DND-41 (cell line): ENCODE results near the gene CFAP45.
"Not testable (repeated sequence)": the region's sequence is repeated elsewhere in the genome, so short reads cannot be mapped to it uniquely, and the experiment has no call there.

Source experiments
- ATAC-seq: fragments of 200-7000 bp; cut with Tn5 transposase; 3 replicates; pipeline ENCODE4 v1.9.1; 2021; ENCODE audit warnings: low read depth; ENCODE audit not compliant: insufficient read depth
- DNase-seq: peaks from one replicate; pipeline ENCODE4 v3.0.0-alpha.2; 2020
- H2AFZ ChIP-seq: 2 replicates; pipeline ENCODE4 v1.6.0; 2012; ENCODE audit warnings: low read depth, low read length
- H3K27ac ChIP-seq: 2 replicates; pipeline ENCODE4 v1.5.1; 2012; ENCODE audit warnings: low read length, inconsistent platforms
- H3K27me3 ChIP-seq: fragments of 200-600 bp; sonication (generic); 2 replicates; pipeline ENCODE4 v1.6.0; 2012; ENCODE audit warnings: low read length, mild to moderate bottlenecking, inconsistent platforms; ENCODE audit not compliant: insufficient read depth, poor library complexity
- H3K36me3 ChIP-seq: 2 replicates; pipeline ENCODE4 v1.5.1; 2012; ENCODE audit warnings: low read length, inconsistent platforms; ENCODE audit not compliant: insufficient read depth
- H3K4me1 ChIP-seq: 2 replicates; pipeline ENCODE4 v1.5.1; 2012; ENCODE audit warnings: mild to moderate bottlenecking, low read length; ENCODE audit not compliant: insufficient read depth
- H3K4me2 ChIP-seq: 2 replicates; pipeline ENCODE4 v1.6.0; 2012; ENCODE audit warnings: mild to moderate bottlenecking, moderate library complexity, low read length, inconsistent platforms; ENCODE audit not compliant: insufficient read depth
- H3K4me3 ChIP-seq, 2 experiments: fragments of 200-600 bp in 1 of 2; shearing (Covaris generic) in 1 of 2; 2 replicates each; pipeline ENCODE4 v1.5.1; 2012 to 2016; ENCODE audit warnings: inconsistent platforms in 2 of 2, low read length in 2 of 2, mild to moderate bottlenecking in 2 of 2, low read depth in 1 of 2, moderate library complexity in 1 of 2
- H3K79me2 ChIP-seq: 2 replicates; pipeline ENCODE4 v1.6.0; 2012; ENCODE audit warnings: low read length, inconsistent platforms; ENCODE audit not compliant: insufficient read depth
- H3K9ac ChIP-seq: 2 replicates; pipeline ENCODE4 v1.6.0; 2012; ENCODE audit warnings: low read depth, mild to moderate bottlenecking, inconsistent platforms, low read length, moderate library complexity
- H3K9me3 ChIP-seq: 2 replicates; pipeline ENCODE4 v1.5.1; 2012; ENCODE audit warnings: low read length, moderate library complexity, mild to moderate bottlenecking, inconsistent platforms; ENCODE audit not compliant: insufficient read depth, severe bottlenecking
- H4K20me1 ChIP-seq: 2 replicates; pipeline ENCODE4 v1.6.0; 2012; ENCODE audit warnings: low read length; ENCODE audit not compliant: insufficient read depth
- EZH2 ChIP-seq: IDR thresholded peaks from 3 replicates; pipeline ENCODE4 v1.6.1; 2012; ENCODE audit warnings: borderline replicate concordance, low read depth, mild to moderate bottlenecking, moderate library complexity, low read length, inconsistent platforms; ENCODE audit not compliant: severe bottlenecking
- TF ChIP-seq, protein P1 (sequence below): IDR thresholded peaks from 2 replicates; pipeline ENCODE4 v1.5.1; 2012; ENCODE audit warnings: borderline replicate concordance, low read length, moderate library complexity, mild to moderate bottlenecking; ENCODE audit not compliant: poor library complexity, severe bottlenecking; ENCODE audit errors: extremely low read depth

Gene CFAP45

DNA sequence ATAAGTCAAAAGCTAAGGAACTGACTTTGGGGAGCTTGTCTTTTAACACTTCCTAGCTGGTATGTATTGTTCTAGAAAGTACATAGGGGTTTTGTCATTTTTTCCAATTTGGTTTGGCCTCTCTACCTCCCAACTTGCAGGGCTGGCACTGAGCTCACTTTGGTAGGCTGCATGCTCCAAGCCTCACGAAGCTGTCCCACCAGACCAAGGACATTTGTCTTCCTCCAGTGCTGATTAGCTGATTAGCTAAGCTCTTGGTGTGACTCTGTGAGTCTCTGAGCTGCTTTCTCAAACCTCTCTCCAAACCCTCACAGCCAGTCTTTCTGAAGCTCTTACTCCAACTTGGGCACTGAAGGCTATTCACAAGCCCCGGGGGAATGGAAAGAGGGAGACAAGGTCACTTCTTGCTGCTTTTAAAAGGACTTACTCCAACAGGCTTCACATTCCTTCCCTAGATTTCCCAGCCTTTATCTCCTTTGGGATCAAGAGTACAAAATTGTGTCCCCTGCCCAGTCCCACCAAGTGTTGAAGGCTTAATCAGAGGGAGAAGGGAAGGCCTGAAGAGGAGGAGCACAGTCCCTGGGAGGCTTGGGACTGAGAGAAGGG lies 893 bp upstream of the CFAP45 start:
- Histone ChIP-seq H3K4me1 (no peaks in the 10 kb centered on the region), H3K27ac (no peak overlapping the region), H3K36me3 (no peaks in the 10 kb centered on the region), H4K20me1 (no peaks in the 10 kb centered on the region), H3K27me3 (no peaks in the 10 kb centered on the region), H3K9me3 (no peaks in the 10 kb centered on the region), H2AFZ (no peak overlapping the region), H3K79me2 (no peaks in the 10 kb centered on the region), H3K4me3 (no peak overlapping the region), H3K9ac (no peak overlapping the region), H3K4me2 (no peak overlapping the region)
- no peak for ATAC-seq
- no peak for DNase-seq
- TF ChIP-seq, protein P1, sequence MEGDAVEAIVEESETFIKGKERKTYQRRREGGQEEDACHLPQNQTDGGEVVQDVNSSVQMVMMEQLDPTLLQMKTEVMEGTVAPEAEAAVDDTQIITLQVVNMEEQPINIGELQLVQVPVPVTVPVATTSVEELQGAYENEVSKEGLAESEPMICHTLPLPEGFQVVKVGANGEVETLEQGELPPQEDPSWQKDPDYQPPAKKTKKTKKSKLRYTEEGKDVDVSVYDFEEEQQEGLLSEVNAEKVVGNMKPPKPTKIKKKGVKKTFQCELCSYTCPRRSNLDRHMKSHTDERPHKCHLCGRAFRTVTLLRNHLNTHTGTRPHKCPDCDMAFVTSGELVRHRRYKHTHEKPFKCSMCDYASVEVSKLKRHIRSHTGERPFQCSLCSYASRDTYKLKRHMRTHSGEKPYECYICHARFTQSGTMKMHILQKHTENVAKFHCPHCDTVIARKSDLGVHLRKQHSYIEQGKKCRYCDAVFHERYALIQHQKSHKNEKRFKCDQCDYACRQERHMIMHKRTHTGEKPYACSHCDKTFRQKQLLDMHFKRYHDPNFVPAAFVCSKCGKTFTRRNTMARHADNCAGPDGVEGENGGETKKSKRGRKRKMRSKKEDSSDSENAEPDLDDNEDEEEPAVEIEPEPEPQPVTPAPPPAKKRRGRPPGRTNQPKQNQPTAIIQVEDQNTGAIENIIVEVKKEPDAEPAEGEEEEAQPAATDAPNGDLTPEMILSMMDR, result no peak
- TF ChIP-seq EZH2, result no peak

- not testable (repeated sequence) for H4K20me1 ChIP-seq, H3K9me3 ChIP-seq, H3K4me2 ChIP-seq, H3K9ac ChIP-seq, ATAC-seq, H3K36me3 ChIP-seq, H3K27me3 ChIP-seq, DNase-seq, H3K4me3 ChIP-seq, H3K4me1 ChIP-seq, H3K27ac ChIP-seq, H2AFZ ChIP-seq, H3K79me2 ChIP-seq
These were observed 331 bp downstream of the CFAP45 start for GRCh38 chr1:159899634-159900033.

- no peak for TF ChIP-seq EZH2
- TF ChIP-seq, protein P1, result no peak
- no peak overlapping the region for H3K27ac ChIP-seq
- H3K4me3 ChIP-seq, result no peak overlapping the region
- DNase-seq, result no peak
- H3K4me1 ChIP-seq, result no peaks in the 10 kb centered on the region
- no peaks in the 10 kb centered on the region for H3K79me2 ChIP-seq
- H3K9ac ChIP-seq, result no peak overlapping the region
- ATAC-seq, result no peak
- no peak overlapping the region for H3K4me2 ChIP-seq
- H3K36me3 ChIP-seq, result no peaks in the 10 kb centered on the region
- H3K9me3 ChIP-seq, result no peaks in the 10 kb centered on the region
- H4K20me1 ChIP-seq, result no peaks in the 10 kb centered on the region
- no peak overlapping the region for H2AFZ ChIP-seq
- H3K27me3 ChIP-seq, result no peaks in the 10 kb centered on the region
These were observed 1.4 kb downstream of the CFAP45 start for GRCh38 chr1:159898527-159898926.

- Histone ChIP-seq H4K20me1 (no peaks in the 10 kb centered on the region), H3K4me3 (no peak overlapping the region), H3K79me2 (no peaks in the 10 kb centered on the region), H3K27me3 (no peaks in the 10 kb centered on the region), H3K36me3 (no peaks in the 10 kb centered on the region), H3K4me2 (no peak overlapping the region), H3K4me1 (no peaks in the 10 kb centered on the region), H3K9ac (no peak overlapping the region), H3K9me3 (no peaks in the 10 kb centered on the region), H2AFZ (no peak overlapping the region), H3K27ac (no peak overlapping the region)
- TF ChIP-seq, protein P1, result no peak
- no peak for TF ChIP-seq EZH2
- DNase-seq, result no peak
- no peak for ATAC-seq
These were observed 2.0 kb downstream of the CFAP45 start for GRCh38 chr1:159897962-159898361.
